ENCODE results near the gene KCNC4.

DNA sequence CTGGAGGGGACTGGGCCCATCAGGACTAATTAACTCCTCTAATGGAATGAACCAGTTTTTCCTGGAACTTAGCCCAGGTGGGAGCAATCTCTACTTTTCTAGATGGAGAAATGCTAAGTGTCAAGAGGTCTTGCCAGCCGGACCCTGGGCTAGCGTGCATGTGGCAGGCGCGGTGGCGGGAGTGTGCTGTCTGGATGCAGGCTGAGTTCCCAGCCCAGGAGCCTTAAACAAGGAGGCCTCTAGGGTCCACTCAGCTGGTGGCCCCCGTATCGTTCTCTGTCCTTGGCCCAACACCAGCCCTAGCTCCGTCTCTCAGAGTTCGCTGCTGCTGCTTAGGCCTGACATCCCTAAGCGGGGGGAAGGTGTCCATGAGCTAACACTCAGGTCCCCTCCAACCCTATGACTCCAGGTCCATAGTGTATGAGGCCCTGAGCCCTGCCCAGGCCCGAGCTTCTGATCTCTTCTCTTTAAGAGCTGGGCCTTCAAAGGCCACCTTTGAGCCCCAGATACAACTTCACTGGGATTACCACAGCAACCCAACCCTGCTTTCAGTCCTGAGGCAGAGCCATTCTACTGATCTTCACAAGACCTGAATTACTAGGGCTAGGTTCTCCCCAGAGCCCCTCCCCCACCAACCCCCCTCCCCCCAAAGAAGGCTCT is 3.7 kb upstream of the KCNC4 start:
- TF ChIP-seq EZH2 (IDR thresholded peaks at IDR 0.05; ENCODE audit: insufficient read depth, poor library complexity, severe bottlenecking) (no peak), EZH2phosphoT487 (IDR thresholded peaks at IDR 0.05; ENCODE audit: insufficient read depth, low read depth) (no peak)
